Stimulated activated CD8-positive, alpha-beta memory T cell treated with anti-CD3 and anti-CD28 coated beads, Interleukin-12 subunit alpha, Interleukin-12 subunit beta, amount 100 ng/mL, for 1 hour (primary cell): Measurements from ENCODE around the gene ALCAM.

Experiments
- DNase-seq: peaks from one replicate; pipeline ENCODE4 v3.0.0-alpha.2; 2020; ENCODE audit warnings: low read depth

The ALCAM gene

DNA sequence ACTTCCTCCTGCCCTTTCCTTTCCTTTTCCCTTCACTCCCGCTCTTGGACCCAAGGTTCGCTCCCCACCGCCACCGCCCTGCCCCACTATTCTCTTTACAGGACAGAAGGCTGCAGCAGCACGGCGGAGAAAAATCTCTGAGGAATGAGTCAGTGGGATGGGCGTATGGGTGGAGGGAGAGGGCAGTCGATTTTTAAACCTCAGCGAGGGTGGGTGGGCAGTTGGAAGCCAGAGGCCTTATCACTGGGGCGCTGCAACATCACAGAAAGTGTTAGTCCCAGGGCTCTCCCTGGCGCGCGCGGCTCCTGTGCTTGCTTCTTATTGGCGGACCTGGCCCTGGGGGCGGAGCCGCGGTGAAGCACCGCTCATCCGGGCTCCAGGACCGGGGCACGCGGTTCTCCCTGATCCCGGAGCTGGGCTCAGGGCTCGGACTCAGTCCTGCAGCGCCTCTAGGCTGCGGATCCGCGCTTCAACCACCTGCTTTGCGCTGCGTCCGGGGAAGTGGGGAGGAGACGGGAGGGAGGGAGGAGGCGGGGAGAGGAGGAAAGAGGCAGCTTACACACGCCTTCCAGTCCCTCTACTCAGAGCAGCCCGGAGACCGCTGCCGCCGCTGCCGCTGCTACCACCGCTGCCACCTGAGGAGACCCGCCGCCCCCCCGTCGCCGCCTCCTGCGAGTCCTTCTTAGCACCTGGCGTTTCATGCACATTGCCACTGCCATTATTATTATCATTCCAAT is at the start of gene ALCAM:
TSS of gene ALCAM (plus strand) at position 584 of the 737 bp plus-strand sequence.
- DNase-seq, result peak; percentile 53

DNA sequence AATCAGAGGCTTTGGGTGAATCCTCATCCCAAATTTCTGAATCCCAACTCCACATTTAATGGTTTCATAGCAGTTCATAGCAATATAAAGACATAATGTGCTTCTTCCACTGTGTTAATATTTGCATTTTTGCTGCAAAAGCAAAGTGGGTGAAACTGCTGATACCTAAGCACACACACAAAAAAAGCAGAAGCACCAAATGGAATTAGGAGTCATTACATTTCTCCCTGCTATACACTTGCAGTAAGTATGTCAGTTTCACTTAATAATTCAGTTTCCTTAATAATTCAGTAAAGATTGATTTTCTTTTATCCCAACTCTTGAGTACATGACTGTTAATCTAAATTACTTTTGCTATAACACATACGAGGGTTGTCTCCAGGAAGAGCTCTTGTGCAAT is 48.9 kb upstream of the ALCAM start:
- DNase-seq, result no peak

DNA sequence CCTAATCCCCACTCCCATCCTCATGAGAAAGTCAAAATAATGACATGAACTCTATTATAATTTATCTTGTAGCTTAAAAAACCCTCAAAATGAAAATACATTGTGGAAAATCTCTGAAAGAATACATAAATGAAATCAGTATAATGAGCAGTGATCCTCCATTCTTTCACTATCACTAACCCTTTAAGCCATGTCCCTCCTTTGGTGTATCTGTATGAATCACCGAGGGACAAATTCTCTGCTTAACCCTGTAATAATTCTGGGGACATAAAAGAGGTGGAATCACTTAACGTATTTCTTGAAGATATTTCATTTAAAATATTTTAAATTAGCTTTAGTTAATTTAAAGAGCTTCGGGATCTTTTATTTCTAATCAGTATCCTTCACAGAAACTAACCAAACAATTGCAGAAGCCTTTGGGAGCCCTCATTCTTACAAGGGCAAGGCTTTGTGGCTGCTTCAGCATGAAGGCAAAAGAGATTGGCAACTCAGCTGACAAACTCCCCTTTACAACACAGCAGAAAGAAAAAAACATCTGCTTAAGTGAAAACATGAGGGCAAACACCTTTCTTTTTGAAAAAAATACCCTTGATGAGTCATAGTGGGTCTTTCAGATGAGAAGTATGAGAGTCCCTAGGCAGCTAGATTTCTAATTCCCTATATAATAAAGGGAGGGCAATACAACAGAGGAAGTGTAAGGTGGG is 44.0 kb upstream of the ALCAM start:
- no peak for DNase-seq

DNA sequence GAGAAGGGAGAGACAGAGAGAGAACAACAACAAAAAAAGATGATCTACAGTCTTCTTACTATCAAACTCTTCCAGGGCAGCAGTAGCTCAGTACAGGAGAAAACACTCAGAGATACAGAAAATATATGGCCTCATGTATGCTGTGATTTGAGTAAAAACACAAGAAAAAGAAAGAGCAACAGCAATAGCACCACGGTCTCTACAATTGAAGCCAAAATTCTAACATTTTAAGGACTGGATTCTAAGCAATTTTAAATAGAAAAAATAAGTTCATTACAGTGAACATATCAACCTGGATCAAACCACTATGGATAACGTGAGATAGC is 43.5 kb upstream of the ALCAM start:
- no peak for DNase-seq

DNA sequence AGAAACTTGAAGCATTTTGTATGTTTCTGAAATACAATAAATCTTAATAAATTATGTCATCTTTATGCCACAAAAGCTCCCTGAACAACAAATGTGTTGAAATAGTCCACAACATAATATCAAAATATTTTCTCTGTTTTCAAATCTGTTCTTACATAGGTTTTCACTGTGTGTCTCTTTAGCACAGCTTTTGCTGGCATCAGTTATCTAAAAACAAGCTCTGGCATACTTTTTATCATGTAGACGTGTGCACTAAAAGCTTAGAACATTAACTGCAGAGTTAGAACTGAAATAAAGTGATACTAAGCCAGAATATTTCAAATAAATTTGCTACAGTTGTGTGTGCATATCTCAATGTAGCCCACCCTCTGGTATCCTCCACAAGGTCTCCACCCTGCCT is 41.8 kb upstream of the ALCAM start:
- no peak for DNase-seq

DNA sequence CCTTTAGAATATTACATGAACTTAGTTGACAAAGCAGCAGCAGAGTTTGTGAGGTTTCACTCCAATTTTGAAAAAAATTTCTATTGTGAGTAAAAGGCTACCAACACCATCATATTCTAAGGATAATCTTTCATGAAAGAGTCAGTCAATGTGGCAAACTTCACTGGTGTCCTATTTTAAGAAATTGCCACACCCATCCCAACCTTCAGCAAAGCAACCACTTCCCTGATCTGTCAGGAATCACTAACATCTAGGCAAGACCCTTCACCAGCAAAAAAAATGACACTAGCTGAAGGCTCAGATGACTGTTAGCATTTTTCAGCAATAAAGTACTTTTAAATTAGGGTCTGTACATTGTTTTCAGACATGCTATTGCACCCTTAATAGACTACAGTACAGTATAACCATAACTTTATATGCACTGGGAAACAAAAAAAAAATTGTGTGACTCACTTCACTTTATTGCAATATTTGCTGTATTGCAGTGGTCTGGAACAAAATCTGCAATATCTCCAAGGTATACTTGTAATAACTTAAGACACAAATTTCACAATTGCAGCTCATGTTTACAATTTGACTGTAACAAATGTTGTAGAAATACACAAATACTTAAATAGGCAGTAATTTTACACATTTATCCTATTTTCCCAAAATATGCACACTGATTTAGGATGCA is 38.9 kb upstream of the ALCAM start:
- no peak for DNase-seq

DNA sequence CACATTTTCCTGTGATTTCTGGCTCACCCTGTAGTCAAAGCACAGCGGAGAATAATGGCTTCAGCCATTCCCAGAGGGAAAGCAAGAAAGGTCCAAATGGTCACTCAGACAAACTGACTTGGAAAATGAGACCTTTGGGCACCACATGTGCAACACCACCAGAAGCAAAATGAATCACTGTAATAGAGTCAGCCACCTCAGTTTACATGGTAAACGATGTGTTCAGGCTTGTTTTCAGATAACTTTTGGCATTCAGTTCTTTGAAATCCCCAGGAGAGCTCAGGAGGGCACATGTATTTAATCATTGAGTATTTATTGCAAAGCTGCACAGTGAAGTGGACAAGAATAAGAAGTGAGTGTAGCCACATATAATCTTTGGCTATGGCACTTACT is 38.4 kb upstream of the ALCAM start:
- no peak for DNase-seq

DNA sequence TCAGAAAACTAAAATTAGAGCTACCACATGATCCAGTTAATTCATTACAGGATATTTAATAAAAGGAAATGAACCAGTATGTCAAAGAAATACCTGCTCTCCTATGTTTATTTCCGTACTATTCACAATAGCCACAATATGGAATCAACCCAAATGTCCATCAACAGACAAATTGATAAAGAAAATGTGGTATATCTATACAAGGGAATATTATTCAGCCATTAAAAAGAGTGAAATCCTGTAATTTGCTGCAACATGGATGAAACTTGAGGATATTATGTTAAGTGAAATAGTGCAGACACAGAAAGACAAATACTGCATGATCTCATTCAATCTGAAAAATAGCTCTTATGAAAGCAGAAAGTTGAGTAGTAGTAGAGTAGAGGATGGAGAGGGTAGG is 33.7 kb upstream of the ALCAM start:
- no peak for DNase-seq

DNA sequence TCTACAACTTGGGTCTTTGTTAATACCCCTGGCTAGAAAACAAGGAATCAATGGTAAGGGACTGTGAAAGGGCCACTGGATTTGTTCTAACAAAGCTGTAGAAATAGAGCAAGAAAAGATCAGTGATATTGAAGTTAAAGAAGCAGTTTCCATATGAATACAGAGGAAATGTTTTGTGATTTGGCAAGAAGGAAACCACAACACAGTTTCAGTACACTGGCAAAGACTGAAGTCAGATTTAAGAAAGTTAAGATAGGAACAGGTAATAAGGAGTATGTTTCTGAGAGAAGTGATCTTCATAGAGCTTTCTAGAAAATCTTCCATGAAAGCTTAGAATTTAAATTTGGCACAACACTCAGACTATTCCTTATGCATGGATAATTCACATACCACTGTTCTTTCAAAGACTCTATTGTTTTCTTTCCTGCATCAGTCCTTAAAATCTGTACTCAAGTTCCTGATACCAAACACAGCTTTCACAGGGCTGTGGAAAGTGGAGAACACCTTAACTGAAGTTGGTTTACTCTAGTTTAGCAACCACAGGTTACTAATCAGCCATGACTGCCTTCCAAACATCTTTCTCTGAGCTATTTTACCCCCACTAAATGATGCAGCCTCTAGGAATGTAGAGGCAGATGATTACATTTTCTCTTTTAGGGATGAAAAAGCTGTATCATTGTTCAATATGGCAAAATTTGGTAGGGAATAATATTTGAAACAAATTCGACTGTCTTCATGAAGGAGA is 32.4 kb upstream of the ALCAM start:
- DNase-seq, result no peak

DNA sequence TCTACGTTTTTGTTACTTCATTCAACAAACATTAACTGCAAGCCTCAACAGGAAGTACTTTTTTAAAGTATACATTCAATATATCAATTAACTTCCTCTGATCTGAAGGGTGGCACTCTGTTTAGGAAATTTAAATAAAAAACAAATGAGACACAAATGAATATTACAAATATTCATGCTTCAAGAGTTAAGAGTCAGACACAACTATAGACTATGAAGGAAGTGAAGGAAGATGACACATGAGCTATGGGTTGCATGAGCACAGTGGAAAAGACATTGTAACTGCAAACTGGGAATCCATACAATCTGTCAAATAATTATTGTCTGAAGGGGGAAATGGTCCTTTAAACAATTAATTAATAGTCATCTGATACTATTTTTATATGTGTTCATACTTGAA is 26.8 kb upstream of the ALCAM start:
- no peak for DNase-seq

DNA sequence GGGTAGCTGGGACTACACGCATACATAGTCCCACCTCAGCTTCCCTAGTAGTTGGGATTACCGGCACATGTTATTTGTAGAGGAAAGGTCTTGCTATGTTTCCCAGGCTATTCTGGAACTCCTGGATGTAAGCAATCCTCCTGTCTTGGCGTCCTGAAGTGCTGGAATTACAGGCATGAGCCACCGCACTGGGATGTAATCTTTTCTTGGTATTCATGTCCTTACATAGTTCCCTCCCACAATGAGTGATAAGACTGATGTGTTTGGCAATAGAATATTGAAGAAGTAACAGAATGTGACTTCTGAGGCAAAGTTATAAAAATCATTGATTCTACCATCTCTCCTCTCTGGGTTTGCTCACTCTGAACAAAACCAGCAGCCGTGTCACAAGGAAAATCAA is 22.7 kb upstream of the ALCAM start:
- no peak for DNase-seq

DNA sequence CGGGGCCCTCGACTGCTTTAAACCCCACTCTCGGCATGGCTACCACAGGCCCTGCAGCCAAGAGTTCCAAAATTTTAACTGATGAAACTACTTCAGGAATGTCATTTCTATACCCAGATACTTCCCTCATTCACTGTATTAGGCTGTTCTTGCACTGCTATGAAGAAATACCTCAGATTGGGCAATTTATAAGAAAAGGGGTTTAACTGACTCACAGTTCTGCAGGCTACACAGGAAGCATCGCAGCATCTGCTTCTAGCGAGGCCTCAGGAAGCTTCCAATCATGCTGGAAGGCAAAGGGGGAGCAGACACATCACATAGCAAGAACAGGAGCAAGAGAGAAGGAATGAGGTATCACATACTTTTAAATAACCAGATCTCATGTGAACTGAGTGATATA is 21.6 kb upstream of the ALCAM start:
- DNase-seq, result no peak

DNA sequence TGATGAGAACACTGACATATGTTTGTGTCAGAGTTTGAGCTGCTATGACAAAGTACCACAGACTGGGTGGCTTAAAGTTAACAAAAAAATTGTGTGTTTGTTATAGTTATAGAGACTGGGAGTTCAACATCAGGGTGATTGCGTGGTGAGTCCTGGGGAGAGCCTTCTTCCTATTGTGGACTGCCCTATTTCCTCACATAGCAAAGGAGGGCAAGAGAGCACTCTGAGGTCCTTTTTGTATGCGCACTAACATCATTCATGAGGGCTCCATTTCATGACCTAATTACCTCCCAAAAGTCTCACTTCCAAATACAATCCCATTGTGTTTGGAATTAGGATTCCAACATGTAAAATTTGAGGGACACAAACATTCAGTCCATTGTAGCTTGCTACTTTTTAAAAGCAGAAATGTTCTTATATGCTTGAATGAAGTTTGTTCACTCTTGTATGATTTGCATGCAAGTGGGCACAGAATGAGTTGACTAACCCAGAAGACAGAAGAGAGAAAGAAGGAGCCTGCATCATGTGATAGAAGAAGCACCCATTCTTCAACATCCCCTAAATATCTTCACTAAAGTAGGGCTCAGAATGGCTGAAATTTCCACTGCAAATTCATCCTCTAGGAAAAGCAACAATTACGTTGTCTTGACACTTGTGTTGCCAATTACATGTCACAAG is 18.9 kb upstream of the ALCAM start:
- DNase-seq, result no peak

DNA sequence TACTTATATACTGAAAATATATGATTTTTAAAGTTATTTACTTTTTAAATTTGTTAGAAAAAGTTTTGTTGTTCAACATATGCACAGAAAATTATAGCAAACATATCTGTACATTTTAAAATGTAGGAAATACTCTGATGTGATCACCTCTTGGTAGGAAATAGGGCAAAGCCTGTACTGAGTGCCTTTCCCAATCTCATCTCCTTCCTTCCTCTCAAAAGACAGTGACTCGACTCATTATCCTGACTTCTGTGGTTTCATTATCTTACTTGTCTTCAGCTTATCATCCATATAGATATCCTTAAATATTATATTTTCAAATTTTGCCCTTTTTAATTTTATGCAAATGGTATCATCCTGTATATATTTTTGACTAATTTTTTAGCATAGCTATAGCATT is 18.4 kb upstream of the ALCAM start:
- DNase-seq, result no peak

DNA sequence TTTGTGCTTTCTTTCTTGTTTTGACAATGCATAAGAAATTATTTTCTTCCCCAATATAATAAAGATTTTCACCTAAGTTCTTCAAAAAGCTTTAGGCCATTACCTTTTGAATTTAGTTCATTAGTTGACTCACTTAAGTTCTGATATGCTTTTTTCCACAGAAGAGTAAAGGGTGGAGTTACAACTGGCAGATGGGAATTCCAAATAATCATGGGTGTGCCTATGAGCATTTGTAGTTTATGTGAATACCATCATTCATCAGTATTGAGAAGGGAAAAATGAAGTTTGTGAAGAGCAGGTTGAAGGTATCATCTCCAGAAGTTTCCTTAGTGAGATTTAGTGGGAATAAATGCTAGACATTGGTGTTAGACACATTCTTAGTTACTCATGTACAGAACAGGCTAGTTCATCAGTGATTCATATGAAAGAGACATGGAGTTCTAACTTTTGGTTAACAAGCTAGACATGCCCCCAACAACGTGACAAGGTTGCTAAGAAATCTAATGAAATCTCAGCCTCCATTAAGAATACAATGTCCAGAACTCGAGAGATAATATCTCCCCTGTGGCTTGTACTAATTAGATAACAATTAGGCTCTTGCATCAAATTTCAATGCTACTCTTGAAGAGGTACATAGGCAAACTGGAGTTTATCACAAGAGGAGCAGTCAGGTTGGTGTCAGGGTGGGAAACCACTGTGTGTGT is 16.9 kb upstream of the ALCAM start:
- DNase-seq, result no peak

DNA sequence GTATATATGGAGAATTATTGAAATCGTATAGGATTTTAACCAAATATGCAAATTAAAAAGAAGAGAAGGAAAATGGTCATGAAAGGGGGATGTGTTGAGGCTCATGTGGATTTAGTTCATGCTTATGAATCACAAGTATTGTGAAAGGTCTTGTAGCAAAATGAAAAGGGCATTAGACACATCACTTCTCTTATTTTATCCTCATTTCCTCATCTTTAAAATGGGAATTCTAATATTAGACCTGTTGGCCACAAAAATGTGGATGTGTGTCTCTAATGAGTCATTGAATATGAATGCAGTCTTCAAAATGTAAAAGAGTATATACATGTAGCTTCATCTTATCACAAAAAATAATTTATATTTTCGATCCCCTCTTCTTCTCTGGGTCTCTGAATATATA is 14.9 kb upstream of the ALCAM start:
- no peak for DNase-seq

DNA sequence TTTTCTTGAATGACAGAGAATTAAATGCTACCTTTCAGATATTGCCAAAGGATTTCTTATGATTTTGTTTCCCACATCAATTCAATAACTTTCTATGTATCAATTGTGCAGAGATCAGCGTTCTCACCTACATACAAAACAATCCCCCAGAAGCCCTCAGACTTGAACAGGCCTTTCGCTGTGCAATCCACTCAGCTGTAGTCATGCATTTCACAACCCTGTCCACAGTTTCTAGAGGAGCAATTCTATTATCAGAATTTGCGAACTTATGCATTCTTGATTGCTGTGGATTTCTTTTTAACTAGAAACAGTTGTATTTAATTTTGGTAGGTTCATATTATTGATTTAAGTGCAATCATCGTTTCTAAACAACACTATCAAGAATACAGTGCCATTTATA is 13.7 kb upstream of the ALCAM start:
- no peak for DNase-seq

DNA sequence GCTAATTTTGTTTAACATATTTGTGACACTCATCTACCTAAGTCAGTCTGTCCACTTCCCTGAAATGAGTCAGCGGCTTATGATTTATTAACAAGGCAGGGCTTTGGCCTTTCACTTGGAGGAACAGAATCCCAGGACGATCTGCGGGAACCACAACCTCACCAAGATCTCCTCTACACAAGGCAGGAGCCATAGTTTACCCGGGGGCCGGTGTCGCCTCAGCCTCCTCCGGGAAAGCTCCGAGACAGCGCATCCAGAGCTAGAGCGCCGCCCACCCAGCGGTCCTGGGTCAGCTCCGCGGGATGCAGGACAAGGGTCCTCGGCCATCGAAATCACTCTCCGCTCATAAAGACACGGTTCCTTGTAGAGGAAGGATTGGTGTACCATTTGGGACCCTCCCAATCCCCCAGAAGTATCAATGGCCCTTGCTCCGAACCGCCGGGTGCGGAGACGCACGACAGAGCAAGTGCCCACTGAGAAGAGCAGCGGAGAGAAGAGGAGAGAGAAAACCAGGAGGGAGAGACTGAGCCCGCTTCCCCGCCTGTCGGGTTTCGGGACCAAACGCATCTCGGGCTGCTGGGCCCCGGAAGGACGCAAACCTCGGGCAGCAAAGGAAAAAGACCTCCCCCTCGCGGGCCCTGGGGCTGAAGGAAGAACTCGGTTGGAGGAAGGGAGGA is 13.1 kb upstream of the ALCAM start:
- DNase-seq, result no peak

DNA sequence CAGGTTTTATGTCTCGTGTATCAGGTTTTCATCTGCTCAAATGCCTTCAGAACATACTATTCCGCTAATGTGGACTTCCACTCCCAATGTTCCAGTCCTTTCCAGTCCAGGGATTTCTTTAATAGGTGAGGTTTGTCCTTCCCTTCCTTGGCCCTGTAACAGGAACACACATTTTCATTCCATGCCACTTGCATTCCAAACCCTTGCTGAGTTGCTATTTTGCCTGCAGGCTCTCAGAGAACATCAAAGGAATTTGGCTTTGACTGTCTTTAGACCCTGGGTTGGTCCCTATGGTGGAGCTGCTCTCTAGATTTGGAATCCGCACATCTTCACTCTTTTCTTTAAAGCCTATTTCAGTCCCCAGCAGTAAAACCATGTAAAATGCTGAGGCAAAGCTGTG is 12.3 kb upstream of the ALCAM start:
- DNase-seq, result no peak

DNA sequence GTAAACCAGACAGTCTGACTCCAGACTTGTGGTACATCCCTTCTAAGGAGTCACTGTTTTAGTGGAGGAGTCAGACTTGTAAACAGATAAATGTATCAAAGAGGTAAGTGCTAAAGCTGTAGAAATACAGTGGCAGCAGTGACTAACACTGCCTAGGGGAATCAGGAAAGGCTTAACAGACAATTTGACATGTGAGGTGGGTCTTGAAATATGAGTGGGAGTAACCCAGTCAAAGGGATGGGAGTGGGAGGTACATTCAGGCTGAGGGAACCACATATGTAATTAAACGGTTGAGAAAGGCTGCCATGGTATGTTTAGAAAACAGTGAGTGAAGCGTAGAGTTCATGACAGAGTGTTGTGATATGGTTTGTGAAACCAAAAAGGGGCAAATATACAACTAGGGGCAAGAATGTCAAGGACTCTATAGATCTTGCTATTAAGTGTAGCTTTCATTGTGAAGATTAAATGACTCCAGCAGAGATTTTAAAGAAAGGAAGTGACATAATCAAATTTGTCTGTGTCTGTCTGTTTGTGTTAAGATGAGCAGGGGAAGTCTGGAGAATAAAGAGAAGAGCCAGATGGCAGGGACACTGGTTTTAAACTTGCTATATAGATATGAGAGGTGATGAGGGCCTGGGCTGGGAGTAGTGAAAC is 11.2 kb upstream of the ALCAM start:
- no peak for DNase-seq

DNA sequence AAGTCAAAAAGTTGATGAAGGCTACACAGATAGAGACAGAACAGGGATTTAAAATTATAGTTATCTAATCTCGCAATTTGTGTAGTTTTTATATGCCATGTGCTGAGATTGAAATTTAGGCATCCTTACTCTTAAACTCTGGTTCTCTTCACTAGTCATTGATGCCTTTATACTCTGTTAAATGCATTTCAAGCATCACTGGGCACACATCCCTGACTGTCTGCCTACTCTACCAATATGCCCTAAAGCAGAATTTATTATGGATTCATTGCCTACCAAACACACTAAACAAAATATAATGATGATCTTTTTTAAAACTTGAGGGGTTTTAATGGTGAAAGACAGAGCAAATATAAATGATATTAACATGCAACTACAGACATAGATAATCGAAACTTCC is 10.3 kb upstream of the ALCAM start:
- DNase-seq, result no peak
